Measurements from ENCODE around the gene OGFOD2.

OGFOD2 gene

DNA sequence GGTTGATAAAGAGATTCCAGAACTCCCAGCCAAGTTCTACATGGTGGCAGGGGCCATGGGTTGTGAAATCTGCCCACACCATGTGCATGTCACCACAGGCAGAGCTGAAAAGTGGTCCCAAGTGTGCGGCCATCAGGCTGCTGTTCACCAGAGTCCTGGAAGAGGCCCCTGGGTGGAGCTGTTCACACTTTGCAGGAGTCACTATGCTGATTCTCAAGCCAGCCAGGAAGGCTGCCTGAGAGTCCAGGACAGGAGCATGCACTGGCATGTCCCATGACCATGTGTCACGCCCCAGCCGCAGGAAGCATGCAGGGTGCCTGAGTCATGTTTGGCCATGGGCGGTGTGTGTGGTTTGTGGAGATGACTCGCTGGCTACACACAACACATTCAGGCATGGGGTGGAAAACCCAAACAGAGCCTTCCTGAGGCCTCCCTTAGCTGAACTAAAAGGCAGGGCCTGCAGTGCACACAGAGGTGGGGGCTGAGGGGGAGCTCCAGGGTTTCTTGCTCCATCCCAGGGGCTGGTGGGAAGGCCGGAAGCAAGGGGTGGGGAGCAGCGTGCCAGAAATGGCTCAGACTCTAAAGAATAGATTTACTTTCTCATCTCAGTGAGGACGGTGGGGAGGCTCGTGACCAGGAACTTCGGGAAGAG is 28.2 kb upstream of the OGFOD2 start:
- TF ChIP-seq, protein P1, sequence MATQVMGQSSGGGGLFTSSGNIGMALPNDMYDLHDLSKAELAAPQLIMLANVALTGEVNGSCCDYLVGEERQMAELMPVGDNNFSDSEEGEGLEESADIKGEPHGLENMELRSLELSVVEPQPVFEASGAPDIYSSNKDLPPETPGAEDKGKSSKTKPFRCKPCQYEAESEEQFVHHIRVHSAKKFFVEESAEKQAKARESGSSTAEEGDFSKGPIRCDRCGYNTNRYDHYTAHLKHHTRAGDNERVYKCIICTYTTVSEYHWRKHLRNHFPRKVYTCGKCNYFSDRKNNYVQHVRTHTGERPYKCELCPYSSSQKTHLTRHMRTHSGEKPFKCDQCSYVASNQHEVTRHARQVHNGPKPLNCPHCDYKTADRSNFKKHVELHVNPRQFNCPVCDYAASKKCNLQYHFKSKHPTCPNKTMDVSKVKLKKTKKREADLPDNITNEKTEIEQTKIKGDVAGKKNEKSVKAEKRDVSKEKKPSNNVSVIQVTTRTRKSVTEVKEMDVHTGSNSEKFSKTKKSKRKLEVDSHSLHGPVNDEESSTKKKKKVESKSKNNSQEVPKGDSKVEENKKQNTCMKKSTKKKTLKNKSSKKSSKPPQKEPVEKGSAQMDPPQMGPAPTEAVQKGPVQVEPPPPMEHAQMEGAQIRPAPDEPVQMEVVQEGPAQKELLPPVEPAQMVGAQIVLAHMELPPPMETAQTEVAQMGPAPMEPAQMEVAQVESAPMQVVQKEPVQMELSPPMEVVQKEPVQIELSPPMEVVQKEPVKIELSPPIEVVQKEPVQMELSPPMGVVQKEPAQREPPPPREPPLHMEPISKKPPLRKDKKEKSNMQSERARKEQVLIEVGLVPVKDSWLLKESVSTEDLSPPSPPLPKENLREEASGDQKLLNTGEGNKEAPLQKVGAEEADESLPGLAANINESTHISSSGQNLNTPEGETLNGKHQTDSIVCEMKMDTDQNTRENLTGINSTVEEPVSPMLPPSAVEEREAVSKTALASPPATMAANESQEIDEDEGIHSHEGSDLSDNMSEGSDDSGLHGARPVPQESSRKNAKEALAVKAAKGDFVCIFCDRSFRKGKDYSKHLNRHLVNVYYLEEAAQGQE (IDR thresholded peaks at IDR 0.05; ENCODE audit: insufficient read depth in 1 of 2, low read depth in 2 of 2, low read length in 2 of 2) = no peak
- TF ChIP-seq FOXP2 (optimal IDR thresholded peaks at IDR 0.05; ENCODE audit: borderline replicate concordance, extremely low read depth, extremely low read length, insufficient read depth) = peak; percentile 96

DNA sequence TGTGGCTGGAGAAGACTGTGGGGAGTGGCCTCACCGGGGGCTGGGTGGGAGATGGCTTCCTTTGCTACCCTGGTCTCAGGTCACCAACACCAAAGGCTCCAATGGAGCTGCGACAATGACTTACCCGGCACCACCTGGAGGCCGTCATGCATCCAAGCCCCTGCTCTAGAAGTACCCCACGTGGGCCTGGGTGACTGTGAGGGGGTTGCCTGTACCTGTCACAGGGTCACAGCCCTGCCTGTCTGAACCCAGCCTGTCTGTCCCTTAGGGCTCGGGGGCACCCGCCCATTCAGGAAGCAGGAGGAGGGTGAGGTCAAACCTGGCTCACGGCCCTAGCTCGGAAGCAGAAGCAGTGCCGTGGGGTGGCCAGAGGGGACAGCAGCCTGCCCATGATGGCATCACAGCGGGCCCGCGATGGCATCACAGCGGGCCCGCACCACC is 27.7 kb upstream of the OGFOD2 start:
- TF ChIP-seq POLR2AphosphoS5 (IDR thresholded peaks at IDR 0.05; ENCODE audit: low read depth, low read length) (no peak), TAF1 (IDR thresholded peaks at IDR 0.05; ENCODE audit: borderline replicate concordance, insufficient read depth, low read length) (no peak), SIN3A (IDR thresholded peaks at IDR 0.05; ENCODE audit: borderline replicate concordance, insufficient read depth, low read length) (no peak), FOXP2 (optimal IDR thresholded peaks at IDR 0.05; ENCODE audit: borderline replicate concordance, extremely low read depth, extremely low read length, insufficient read depth) (no peak)
- TF ChIP-seq, protein P1 (IDR thresholded peaks at IDR 0.05; ENCODE audit: insufficient read depth in 1 of 2, low read depth in 2 of 2, low read length in 2 of 2) = no peak

DNA sequence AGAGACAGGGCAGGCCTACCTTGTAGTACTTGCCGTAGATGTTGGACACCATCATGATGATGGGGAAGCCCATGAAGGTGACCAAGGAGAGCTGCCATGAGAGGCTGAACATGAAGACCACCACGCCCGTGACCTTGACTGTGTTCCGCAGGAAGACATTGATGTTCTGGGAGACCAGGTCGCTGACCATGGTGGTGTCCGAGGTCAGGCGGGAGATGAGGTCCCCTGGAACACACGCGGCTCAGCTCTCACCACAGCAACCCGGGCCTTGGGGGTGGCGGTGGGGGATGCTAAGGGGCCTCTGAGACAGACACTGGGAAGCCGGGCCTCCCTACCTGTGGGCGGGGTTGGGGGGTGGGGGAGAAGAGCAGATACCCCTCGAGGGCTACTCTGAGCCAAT is 26.4 kb upstream of the OGFOD2 start:
- TF ChIP-seq TAF1 (IDR thresholded peaks at IDR 0.05; ENCODE audit: borderline replicate concordance, insufficient read depth, low read length) = no peak
- no peak for TF ChIP-seq SIN3A (IDR thresholded peaks at IDR 0.05; ENCODE audit: borderline replicate concordance, insufficient read depth, low read length)
- TF ChIP-seq, protein P1 (IDR thresholded peaks at IDR 0.05; ENCODE audit: insufficient read depth in 1 of 2, low read depth in 2 of 2, low read length in 2 of 2) = 0 out of 4 replicates have a peak, but pooled peaks of 1 of the 2 experiments have one; percentile 38

DNA sequence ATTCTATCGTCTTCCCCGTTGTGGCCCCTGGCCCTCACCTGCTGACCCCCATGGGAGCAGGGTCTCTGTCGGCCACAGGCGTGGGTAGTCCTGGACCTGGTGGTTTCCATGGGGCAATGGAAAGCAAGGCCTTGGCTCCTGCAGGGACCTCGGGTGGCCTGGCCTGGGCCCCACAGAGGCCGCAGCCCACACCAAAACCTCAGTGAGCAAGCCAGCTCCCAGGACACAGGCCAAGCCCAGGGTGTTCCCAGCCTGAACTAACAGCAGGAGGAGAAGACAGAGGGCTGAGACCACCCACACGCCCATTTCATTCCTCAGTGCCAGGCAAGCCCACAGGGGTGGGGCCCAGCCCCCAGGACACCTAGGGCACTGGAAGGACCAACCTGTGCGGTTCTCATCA is 25.6 kb upstream of the OGFOD2 start:
- TF ChIP-seq FOXP2 (optimal IDR thresholded peaks at IDR 0.05; ENCODE audit: borderline replicate concordance, extremely low read depth, extremely low read length, insufficient read depth) (no peak), POLR2AphosphoS5 (IDR thresholded peaks at IDR 0.05; ENCODE audit: low read depth, low read length) (no peak), SIN3A (IDR thresholded peaks at IDR 0.05; ENCODE audit: borderline replicate concordance, insufficient read depth, low read length) (no peak), TAF1 (IDR thresholded peaks at IDR 0.05; ENCODE audit: borderline replicate concordance, insufficient read depth, low read length) (no peak)
- TF ChIP-seq, protein P1 (IDR thresholded peaks at IDR 0.05; ENCODE audit: insufficient read depth in 1 of 2, low read depth in 2 of 2, low read length in 2 of 2) = no peak

Measured in PFSK-1 (cell line).